Measurements from ENCODE around the gene UCHL3. TPM values are rescaled to one million over a fixed set of nuclear protein-coding genes. Genes with fewer than 3 reads are reported as not detected.

The UCHL3 gene
- total RNA-seq, 1 experiment from 2014 or later, result 54.7 TPM

DNA sequence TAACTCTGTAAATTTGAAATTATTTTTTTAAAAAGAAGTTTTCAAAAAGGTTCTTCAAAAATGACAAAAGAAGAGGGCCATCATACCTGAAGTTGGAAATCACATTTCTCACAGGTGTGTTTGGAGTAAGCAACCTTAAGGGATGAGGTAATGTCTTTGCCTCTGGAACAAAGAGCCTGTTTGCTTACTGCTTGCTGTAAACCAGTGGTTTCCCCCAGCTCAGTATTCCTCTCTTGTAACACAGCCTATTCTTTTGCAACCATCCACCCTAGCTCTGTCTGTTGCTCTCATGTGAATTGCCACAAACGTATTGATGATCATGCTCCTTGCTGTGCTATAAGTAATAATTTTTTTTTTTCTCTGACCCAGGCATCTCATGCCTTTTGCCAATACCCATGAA lies 38.1 kb downstream of the UCHL3 start:
- BruUV-seq (replicated peaks), result no TSS peak
- CTCF ChIA-PET, result no interaction called here
- Histone ChIP-seq H3K4me3 (ENCODE audit: low read depth, low read length, poor library complexity, severe bottlenecking) (no peak overlapping the region), H3K36me3 (ENCODE audit: insufficient read depth, low read length, poor library complexity, severe bottlenecking) (peaks cover 4% of the 10 kb centered on the region), H3K27ac (ENCODE audit: low read depth, low read length, poor library complexity, severe bottlenecking) (no peak overlapping the region), H3K4me1 (ENCODE audit: insufficient read depth, low read length, poor library complexity, severe bottlenecking) (no peaks in the 10 kb centered on the region), H3K9me3 (ENCODE audit: low read depth, low read length, poor library complexity, severe bottlenecking) (peaks cover 9% of the 10 kb centered on the region), H3K27me3 (replicated peaks; ENCODE audit: insufficient read depth, low read depth, low read length, poor library complexity) (no peaks in the 10 kb centered on the region)
- DNase-seq (ENCODE audit: low spot score), result no peak
- no peak for TF ChIP-seq CTCF (conservative IDR thresholded peaks at IDR 0.05; ENCODE audit: low read depth, low read length)
- POLR2A ChIA-PET (ENCODE audit: low non-redundant PET), result interaction anchor here (0.7 kb wide), 1 partner anchor 49 kb away, joined by 4 read pairs; no protein-coding TSS in a partner anchor
- intact Hi-C loops (cut with micrococcal nuclease; ENCODE audit: unreplicated experiment), result no loop called here

GRCh38 chr13:75596657-75597182 lies 47.1 kb downstream of the UCHL3 start:
- intact Hi-C loops (cut with micrococcal nuclease; ENCODE audit: unreplicated experiment), result no loop called here
- no TSS peak for BruUV-seq (replicated peaks)
- TF ChIP-seq CTCF (conservative IDR thresholded peaks at IDR 0.05; ENCODE audit: low read depth, low read length) (no peak), EZH2 (IDR thresholded peaks at IDR 0.05; ENCODE audit: borderline replicate concordance, low read depth, low read length, poor library complexity, severe bottlenecking) (no peak)
- ChIA-PET CTCF (no interaction called here), POLR2A (ENCODE audit: low non-redundant PET) (no interaction called here)
- Histone ChIP-seq H3K36me3 (ENCODE audit: insufficient read depth, low read length, poor library complexity, severe bottlenecking) (no peaks in the 10 kb centered on the region), H3K27me3 (replicated peaks; ENCODE audit: insufficient read depth, low read depth, low read length, poor library complexity) (no peaks in the 10 kb centered on the region), H3K4me3 (ENCODE audit: low read depth, low read length, poor library complexity, severe bottlenecking) (no peak overlapping the region), H3K4me1 (ENCODE audit: insufficient read depth, low read length, poor library complexity, severe bottlenecking) (no peaks in the 10 kb centered on the region), H3K27ac (ENCODE audit: low read depth, low read length, poor library complexity, severe bottlenecking) (no peak overlapping the region), H3K9me3 (ENCODE audit: low read depth, low read length, poor library complexity, severe bottlenecking) (no peaks in the 10 kb centered on the region)
- DNase-seq (ENCODE audit: low spot score), result peak; percentile 2

DNA sequence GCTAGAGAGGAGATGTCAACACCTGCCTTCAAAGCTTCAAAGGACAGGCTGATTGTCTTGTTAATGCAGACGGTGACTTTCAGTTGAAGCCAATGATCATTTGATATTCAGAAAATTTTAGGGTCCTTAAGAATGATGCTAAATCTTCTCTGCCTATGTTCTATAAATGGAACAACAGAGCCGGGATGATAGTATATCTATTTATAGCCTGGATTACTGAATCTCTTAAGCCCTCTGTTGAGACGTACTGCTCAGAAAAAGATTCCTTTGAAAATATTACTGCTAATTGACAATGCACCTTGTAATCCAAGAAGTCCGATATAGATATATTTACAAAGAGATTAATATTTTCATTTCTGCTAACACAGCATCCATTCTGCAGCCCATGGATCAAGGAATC lies 50.8 kb downstream of the UCHL3 start:
- Histone ChIP-seq H3K4me1 (ENCODE audit: insufficient read depth, low read length, poor library complexity, severe bottlenecking) (no peaks in the 10 kb centered on the region), H3K9me3 (ENCODE audit: low read depth, low read length, poor library complexity, severe bottlenecking) (no peaks in the 10 kb centered on the region), H3K27ac (ENCODE audit: low read depth, low read length, poor library complexity, severe bottlenecking) (no peak overlapping the region), H3K4me3 (ENCODE audit: low read depth, low read length, poor library complexity, severe bottlenecking) (no peak overlapping the region), H3K27me3 (replicated peaks; ENCODE audit: insufficient read depth, low read depth, low read length, poor library complexity) (no peaks in the 10 kb centered on the region), H3K36me3 (ENCODE audit: insufficient read depth, low read length, poor library complexity, severe bottlenecking) (no peaks in the 10 kb centered on the region)
- ChIA-PET POLR2A (ENCODE audit: low non-redundant PET) (no interaction called here), CTCF (no interaction called here)
- BruUV-seq (replicated peaks), result no TSS peak
- DNase-seq (ENCODE audit: low spot score), result no peak
- intact Hi-C loops (cut with micrococcal nuclease; ENCODE audit: unreplicated experiment), result no loop called here
- TF ChIP-seq EZH2 (IDR thresholded peaks at IDR 0.05; ENCODE audit: borderline replicate concordance, low read depth, low read length, poor library complexity, severe bottlenecking) (no peak), CTCF (conservative IDR thresholded peaks at IDR 0.05; ENCODE audit: low read depth, low read length) (no peak)
